COLO668 (cell line): ENCODE results near the gene GIT1.

ENCODE experiments used
- DNase-seq: peaks from one replicate; lab custom pipeline; 2025; ENCODE audit not compliant: unreplicated experiment; lab: John Stamatoyannopoulos, UW

GIT1 gene, protein sequence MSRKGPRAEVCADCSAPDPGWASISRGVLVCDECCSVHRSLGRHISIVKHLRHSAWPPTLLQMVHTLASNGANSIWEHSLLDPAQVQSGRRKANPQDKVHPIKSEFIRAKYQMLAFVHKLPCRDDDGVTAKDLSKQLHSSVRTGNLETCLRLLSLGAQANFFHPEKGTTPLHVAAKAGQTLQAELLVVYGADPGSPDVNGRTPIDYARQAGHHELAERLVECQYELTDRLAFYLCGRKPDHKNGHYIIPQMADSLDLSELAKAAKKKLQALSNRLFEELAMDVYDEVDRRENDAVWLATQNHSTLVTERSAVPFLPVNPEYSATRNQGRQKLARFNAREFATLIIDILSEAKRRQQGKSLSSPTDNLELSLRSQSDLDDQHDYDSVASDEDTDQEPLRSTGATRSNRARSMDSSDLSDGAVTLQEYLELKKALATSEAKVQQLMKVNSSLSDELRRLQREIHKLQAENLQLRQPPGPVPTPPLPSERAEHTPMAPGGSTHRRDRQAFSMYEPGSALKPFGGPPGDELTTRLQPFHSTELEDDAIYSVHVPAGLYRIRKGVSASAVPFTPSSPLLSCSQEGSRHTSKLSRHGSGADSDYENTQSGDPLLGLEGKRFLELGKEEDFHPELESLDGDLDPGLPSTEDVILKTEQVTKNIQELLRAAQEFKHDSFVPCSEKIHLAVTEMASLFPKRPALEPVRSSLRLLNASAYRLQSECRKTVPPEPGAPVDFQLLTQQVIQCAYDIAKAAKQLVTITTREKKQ

DNA sequence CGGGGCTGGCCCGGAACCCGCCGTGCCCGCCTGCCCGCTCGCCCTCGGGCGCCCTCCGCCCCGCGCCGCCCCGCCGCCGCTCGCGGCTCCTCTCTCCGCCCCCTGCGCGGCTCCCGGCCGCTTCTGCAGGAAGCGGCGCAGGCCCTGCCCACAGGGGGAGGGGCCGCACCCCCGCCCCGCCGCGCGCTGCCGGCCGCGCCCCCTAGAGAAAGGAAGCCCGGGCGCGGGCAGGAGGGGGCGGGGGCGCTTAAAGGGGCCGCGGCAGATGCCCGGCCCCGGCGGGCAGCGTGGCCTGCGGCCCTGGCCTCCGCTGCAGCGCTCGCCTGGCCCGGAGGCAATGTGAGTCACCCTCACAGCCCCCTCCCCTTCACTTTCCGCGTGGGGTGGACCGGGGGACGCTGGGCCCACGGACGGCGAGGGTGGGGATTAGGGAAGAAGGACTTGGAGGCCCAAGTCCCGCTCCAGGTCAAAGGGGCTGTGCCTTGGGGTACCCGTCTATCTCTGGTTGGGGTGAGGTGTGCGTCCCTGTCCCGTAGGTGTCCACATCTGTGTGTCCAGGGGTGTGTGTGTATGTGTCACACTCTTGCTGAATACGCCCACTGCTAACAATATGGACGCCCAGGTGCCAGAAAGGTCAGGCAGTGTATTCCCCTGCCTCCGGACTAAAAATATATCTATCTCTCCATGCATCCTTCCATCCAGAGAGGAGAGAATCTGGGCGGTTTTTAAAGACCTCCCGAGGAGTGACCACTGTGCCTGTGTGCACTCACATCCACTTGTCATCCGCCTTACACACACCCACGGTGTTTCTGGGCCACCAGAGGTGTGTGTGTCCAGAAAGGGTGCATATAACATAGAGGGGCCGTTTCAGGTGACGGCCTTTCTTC is at the start of gene GIT1:
TSS of gene GIT1 (minus strand) at position 125 of the 887 bp plus-strand sequence. CDS start 270 bp downstream, outside the sequence.
- peak; percentile 89 for DNase-seq

DNA sequence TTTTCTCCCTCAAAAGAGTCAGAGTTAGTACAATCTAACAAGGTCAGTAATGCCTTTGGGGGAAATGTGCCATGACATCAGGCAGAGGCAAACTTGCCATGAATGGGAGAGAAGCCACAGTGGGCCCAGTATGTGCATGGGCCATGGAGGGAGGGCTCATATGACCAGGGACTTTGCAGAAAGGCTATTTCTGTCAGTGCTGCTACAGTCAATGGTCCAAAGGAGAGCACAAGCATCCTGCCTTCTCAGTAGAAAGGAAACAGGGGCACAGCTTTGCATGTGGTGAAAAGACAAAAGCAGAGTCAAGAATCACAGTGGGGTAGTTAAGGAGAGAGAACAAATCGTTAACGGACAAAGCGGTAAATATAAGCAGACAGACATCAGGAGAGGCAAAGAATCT is 44.4 kb upstream of the GIT1 start:
- DNase-seq: no peak

DNA sequence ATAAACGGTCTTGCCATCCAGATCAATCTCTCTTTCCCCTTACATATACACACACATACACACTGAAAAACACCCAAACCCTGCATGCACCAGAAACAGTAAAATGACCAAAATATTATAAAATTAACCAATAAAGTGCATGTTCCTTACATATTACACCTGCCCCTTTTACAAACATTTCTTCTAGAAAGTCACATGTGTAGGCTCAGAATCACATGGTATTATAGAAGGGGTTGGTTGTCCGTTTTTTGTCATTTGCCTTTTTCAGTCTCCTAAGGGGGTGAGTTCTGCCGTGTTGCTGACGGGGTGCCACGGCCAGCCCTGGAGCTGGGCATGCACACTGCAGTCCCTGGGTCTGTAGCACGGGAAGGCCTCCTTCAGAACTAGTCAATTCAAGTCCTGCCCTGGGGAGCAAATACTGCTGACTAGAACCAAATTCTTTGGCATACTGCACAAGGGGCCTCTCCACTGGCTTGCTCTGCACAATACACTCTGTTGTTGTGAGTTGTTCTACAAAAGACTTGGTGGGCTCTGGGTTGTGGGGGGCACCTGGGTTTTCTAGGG is 41.3 kb upstream of the GIT1 start:
- DNase-seq: no peak

DNA sequence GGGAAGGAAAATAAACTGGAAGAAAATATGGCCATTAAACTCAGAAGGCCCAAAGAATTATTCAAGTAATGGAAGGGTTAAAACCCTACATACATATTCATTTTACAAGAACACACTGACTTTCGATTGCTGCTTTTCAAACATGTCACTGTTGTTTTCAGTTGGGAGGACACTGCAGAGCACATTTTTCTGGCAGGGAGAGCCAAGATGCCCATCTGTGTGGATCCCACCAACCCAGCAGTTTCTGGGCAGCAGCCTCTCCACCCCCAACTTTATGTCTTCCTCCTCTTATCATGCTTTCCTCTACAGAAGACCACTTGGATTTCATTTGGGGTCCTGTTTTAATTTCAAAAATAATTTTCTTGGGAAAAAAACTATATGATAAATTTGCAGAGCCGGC is 40.4 kb upstream of the GIT1 start:
- no peak for DNase-seq

DNA sequence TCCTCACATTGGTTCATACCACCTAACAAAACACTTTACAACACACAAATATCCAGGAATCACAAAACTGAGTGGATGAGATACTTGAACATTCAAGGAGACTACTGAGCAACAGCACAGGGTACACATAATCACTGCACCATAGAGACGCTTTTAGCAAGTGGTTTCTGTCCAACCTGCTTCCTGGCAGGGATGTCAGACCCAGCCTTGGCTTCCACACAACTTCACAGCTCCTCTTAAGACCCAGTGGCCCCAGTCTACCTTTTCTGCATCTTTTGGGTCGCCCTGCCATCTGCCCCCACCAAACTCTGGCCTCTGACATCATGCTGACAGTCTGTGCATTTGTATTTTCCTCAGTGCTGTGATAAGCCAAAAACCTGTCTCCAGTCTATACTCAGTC is 39.2 kb upstream of the GIT1 start:
- DNase-seq: no peak

DNA sequence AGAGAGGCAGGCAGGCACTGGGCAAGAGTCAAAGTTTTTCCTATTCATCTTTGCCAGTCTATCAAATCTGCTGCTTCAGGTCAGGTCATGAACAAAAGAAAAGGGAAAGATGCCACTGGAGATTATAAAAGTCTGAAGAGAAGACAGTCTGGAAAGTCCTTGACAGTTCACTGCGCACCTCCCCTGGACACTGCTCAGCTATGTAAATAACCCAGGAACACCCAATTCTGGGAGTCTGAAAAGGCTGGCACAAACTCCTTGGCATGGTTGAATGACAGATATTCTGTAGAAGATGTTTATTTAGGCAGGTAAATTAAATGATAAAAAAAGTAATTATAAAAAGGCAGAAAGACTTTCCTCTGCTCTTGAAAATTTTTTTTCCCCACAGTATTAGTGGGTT is 38.5 kb upstream of the GIT1 start:
- DNase-seq: no peak

DNA sequence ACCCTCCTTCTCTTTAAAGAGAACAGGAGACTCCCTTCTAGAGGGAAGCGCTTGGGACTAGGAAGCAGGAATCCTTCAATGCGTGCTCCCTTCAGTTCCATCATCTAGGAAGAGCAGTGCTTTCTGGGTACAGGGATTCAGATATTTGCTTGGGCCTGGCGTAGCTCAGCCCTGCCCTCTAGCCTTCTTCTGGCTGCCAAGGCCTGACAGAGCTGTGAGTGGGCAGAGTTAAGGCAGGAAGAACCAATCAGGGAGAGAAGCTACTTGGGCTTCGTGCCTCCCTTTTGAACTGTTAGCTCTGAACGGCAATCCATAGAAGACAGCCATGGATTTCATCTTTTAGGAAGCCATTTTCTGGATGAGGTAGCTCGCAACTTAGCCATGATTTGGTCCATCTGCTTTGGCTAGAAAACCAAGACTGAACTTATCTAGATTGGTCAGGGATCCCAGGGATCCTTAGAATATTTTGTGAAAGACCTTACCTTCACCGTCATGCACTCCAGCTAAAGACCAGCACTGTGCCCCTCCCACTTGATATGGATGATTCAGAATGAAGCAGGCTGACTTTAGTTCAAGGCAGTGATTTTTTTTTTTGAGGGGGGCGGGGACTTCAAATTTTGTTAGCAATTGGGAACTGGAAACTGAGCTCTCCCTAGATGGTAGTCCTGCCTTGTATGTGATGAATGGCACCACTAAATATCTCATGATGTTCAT is 35.7 kb upstream of the GIT1 start:
- no peak for DNase-seq

DNA sequence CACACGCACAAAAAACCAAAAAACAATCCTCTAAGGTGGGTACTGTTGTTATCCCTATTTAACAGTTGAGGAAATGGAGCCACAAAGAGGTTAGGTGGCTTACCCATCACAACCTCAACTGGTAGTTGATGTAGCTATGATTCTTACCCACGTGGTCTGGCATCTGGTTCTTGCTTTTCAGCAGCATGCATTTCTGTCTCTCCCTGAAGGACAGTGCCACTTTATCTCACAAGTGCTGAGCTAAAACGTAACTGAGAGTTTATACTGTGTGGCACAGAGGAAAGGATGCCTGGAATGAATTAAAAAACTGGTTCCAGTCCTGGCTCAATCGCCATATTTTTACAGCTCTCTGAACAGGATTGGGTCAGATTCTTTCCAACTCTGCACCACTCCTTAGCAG is 35.1 kb upstream of the GIT1 start:
- no peak for DNase-seq

DNA sequence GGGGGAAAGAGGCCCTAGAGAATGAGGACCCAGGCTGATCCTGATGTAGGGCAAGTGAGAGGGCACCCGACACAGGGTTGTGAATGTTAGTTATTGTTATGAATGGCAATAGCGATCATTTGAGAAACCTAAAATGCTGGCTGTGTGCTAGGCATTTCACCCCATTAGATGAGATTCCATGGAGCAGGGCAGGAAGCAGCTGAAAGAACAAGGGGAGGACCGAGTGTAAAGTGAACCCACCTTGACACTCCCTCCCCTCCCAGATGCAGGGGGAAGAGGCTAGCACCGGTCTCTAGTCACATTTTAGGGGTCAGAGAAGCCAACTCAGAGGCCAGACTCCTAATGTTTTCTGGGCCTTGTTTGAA is 33.8 kb upstream of the GIT1 start:
- no peak for DNase-seq

DNA sequence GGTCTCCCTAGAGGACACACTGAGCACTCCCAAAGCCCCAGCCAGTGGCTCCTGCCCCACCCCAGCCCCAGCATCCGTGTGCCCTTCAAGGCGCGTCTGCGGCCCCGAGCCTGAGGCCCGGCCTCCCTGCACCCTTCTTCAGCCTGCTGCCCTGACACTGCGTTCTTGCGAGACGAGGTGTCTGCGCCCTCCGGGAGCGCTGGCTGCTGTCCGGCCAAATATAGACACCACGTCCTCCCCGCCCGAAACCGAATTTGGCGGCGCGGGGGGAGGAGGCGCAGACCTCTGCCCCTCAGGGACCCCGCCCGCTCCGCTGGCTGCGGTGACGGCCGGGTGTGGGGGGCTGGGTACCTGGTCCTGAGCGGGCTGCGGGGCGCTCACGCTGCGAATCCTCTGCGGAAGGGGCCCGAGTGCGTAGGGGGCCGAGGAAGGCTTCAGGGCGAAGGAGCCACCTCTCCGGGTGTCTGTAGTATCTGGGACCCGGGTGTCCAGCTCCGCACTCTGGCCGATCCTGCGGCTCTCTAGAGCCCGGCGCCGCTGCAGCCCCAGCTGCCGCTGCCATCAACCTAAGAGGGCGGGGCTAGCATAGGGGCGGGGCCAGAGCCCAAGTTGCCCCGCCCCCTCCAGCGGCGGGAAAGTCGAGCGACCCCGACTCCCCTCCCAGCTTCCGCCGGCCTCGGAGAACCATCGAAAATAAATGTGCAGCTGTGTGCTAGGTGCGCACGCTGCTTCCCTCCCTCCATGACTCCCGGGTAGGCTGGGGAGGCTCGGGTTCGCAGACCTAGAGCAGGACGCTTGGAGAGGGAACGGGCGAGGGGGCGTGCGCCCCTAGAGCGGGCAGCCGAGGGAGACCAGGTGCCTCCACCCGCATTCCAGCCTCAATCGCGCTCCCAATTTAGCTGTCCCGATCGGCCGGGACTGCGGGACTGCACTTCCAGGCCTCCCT is 33.2 kb upstream of the GIT1 start, which contains the start of gene CORO6:
TSS of gene CORO6 (minus strand) at position 576 of the 946 bp plus-strand sequence. CDS start 1,491 bp downstream, outside the sequence.
- peak; percentile 25 for DNase-seq

DNA sequence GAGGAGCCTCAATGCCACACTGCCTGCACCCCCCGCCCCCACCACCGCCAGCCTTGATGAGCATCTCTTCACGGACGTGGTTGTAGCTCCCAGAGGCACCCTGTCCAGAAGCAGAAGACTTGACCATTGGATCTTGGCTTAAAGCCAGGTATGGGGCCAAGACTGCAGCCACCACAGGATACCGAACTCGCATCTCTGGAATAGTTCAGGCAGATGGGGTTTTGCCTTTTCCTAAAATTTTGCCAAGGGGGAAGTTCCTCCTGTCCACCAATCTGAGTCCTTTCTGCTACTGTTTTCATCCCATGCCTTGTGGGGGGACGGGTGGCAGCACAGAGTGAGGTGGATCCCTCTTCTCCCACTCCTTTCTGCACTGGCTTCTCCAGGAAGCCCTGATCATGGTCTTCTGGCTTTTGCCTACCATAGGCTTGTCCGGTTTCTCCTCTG is 32.3 kb upstream of the GIT1 start:
- DNase-seq: no peak

DNA sequence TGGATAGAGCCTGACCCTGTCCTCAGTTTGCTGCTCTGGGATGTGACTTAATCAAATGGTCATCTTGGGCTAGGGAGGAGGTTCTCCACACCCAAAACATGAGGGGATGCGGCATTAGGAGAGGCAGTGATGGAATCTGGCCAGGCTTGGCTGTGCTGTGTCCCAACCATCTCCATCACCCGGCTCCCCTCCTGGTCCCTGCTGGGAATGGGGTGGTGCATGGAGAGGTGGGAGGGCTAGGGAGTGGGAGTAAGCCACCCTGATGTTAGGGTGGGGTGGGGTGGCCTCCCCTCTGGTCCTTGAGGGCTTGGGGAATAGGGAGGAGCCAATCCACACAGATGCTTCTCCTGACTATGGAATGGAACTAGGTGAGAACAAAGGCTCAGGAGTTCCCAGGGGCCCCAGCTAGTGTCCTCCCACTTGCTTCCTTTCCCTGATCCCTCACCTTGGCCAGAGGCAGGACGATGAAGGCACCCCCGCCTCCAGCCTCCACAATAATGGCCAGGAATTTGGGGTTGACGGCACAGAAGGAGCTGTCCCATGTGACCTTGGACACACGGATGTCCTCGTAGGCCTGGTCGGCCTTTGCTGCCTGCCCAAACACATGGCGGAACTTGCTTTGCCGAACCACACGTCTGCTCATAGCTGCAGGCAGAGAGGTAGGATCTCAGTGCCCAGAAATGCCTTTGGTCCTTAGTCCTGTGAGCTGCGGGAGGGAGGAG is 31.5 kb upstream of the GIT1 start:
- no peak for DNase-seq

DNA sequence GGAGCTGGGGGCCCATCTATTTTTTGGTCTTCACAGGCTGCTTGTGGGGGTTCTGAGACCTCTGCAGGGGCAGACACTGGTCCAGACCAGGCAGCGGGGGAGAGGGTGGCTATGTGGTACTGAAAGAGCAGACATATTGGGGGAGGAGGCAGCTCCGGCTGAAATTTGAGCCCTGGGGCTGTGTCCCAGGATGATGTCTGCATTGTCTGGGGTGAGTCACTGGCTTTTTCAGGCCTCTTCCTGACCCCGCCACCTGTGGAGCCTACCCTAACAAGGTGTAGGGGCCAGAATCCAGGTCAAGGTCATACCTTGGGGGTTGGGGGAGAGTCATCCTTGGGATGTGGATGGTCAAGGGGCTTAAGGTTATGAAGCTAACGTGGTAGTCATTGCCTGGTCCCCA is 30.8 kb upstream of the GIT1 start:
- DNase-seq: peak; percentile 13

DNA sequence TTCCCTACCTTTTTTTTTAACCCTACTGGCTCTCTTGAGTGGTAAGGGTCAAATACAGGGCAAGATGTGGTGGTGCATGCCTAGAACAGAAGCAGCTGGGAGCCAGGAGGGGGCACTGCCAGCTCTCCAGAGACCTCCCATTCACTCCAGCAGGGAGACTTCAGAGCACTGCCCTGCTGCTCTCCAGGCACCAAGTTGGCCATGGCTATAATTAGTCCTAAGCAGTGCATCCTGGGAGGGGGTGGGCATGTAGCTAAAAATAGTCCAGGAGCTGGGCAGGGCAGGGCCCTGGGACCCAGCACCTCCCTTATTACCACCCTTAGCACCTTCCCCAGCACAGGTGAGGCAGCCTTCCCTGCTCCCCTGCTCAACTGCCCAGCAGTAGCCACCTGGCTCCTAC is 29.8 kb upstream of the GIT1 start:
- DNase-seq: peak; percentile 4

DNA sequence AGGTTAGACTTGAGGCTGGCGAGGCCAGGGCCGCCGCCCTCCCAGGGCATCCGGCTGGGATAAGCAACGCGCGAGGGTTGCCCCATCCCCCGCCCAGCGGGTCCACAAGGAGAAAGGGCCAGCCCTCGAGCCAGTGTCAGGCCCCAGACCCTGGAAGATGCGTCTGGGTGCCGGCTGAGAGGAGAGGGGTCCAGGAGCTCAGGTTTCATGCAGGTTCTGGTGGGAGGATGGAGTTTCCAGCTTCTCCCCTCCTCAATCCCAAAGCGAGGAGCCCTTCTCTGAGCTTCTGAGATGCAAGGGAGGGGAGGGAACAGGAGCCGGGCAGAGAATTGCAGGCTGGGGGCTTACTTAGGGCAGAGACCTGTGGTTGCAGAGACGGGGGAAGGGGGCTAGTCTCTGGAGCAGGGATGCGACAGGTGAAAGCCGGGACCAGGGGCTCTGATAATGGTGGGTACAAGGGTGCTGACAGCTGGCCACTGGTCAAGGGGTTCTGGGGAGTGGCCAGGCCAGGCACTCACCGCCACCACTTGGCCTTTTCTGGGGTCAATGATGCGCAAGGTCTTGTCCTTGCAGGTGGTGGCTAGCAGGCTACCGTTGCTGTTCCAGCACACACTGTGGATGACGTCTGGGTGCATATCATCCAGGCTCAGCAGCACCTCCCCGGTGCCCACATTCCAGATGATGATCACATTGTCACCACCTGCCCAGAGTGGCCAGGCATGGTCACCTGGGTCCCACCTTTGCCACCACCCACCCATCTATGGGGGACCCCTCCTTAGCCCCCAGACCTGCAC is 29.0 kb upstream of the GIT1 start:
- DNase-seq: no peak

DNA sequence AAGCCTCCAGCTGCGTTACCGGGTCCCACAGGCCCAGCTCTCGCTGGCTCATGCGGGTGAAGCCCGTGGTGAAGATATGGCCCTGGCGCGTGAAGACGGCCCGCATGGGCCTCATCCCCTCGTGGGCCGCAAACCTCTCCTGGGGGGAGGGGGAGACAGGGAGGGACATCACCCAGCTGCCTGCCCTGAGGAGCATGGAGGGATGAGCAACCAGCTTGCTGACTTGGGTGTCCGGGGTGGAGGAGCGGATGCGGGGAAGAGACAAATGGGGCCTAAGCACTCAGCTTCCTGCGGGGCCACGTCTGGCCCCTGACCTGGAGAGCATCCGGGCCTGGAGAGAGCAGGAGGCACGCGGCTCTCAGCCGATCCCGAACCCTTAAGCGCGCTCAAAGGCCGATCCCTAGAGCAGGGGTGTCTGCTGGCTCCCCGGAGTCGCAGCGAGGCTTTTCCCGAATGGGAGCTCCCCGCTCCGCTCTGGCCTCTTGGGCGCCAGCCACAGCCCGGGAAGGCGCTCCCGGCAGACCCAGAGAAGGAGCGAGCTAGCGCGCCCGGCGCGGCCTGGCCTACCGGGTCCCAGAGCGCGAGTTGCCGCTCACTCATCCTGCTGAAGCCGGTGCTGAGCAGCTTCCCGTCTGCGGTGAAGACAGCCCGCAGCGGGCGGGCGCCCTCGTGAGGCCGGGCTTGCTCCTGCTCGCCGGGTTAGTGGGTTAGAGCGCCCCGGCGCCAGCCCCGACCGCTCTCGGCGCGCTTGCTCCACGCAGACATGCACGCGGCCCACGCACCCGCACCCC is 28.2 kb upstream of the GIT1 start:
- DNase-seq: peak; percentile 78

DNA sequence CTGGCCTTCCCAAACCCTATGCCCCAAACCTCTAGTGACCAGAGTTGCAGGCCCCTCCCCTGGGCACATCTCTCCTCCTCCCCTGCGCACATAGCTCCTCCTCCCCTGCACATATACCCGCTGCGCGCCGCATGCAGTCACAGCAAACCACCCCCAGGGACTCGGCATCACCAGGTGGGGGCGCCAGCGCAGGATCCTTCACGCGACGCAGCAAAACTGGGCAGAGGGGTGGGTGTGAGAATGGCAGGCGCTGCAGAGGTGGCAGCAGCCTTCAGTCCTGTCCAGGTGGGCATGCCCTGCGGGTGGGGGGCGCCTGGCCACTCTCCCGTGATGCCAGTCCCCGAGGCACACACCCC is 27.7 kb upstream of the GIT1 start:
- peak; percentile 84 for DNase-seq
